ENCODE data around the gene GAL3ST2.

The GAL3ST2 gene

GRCh38 chr2:241844066-241844728 lies 67.6 kb downstream of the GAL3ST2 start:
- Histone ChIP-seq H3K27me3 (peaks cover 55% of the 10 kb centered on the region), H3K4me3 (ENCODE audit: low read depth in 1 of 2, low read length in 1 of 2) (no peak overlapping the region), H3K4me1 (ENCODE audit: control insufficient read depth in 1 of 2, insufficient read depth in 1 of 2, low read depth in 1 of 2, low read length in 1 of 2) (peaks cover 11 to 13% of the 10 kb centered on the region in 2 experiments), H3K27ac (no peak overlapping the region), H3K9me3 (no peaks in the 10 kb centered on the region), H3K36me3 (no peaks in the 10 kb centered on the region)
- no peak for TF ChIP-seq CTCF (IDR thresholded peaks at IDR 0.05)

- no peak for TF ChIP-seq CTCF (IDR thresholded peaks at IDR 0.05)
- H3K36me3 ChIP-seq: no peaks in the 10 kb centered on the region
- H3K27ac ChIP-seq: no peak overlapping the region
- peaks cover 55% of the 10 kb centered on the region for H3K27me3 ChIP-seq
- H3K4me1 ChIP-seq (ENCODE audit: control insufficient read depth in 1 of 2, insufficient read depth in 1 of 2, low read depth in 1 of 2, low read length in 1 of 2): peaks cover 11 to 13% of the 10 kb centered on the region in 2 experiments
- no peaks in the 10 kb centered on the region for H3K9me3 ChIP-seq
- H3K4me3 ChIP-seq (ENCODE audit: low read depth in 1 of 2, low read length in 1 of 2): no peak overlapping the region
Observed at GRCh38 chr2:241844831-241845578, 68.4 kb downstream of the GAL3ST2 start.

- H3K36me3 ChIP-seq: no peaks in the 10 kb centered on the region
- H3K27me3 ChIP-seq: peaks cover 47% of the 10 kb centered on the region
- no peak overlapping the region for H3K4me3 ChIP-seq (ENCODE audit: low read depth in 1 of 2, low read length in 1 of 2)
- no peak overlapping the region for H3K27ac ChIP-seq
- no peaks in the 10 kb centered on the region for H3K9me3 ChIP-seq
- TF ChIP-seq CTCF (IDR thresholded peaks at IDR 0.05): no peak
- peaks cover 11 to 13% of the 10 kb centered on the region in 2 experiments for H3K4me1 ChIP-seq (ENCODE audit: control insufficient read depth in 1 of 2, insufficient read depth in 1 of 2, low read depth in 1 of 2, low read length in 1 of 2)
Observed at GRCh38 chr2:241846406-241846805, 69.8 kb downstream of the GAL3ST2 start.

GRCh38 chr2:241848761-241849615 lies 72.4 kb downstream of the GAL3ST2 start:
- TF ChIP-seq CTCF (IDR thresholded peaks at IDR 0.05): no peak
- Histone ChIP-seq H3K4me3 (ENCODE audit: low read depth in 1 of 2, low read length in 1 of 2) (no peak overlapping the region), H3K36me3 (no peaks in the 10 kb centered on the region), H3K9me3 (no peaks in the 10 kb centered on the region), H3K27ac (no peak overlapping the region), H3K27me3 (peaks cover 25% of the 10 kb centered on the region), H3K4me1 (ENCODE audit: control insufficient read depth in 1 of 2, insufficient read depth in 1 of 2, low read depth in 1 of 2, low read length in 1 of 2) (peaks cover 0 to 3% of the 10 kb centered on the region in 2 experiments)

- no peaks in the 10 kb centered on the region for H3K36me3 ChIP-seq
- H3K27ac ChIP-seq: no peak overlapping the region
- no peaks in the 10 kb centered on the region for H3K9me3 ChIP-seq
- no peaks in the 10 kb centered on the region for H3K4me1 ChIP-seq (ENCODE audit: control insufficient read depth in 1 of 2, insufficient read depth in 1 of 2, low read depth in 1 of 2, low read length in 1 of 2)
- H3K4me3 ChIP-seq (ENCODE audit: low read depth in 1 of 2, low read length in 1 of 2): no peak overlapping the region
- no peak for TF ChIP-seq CTCF (IDR thresholded peaks at IDR 0.05)
- peaks cover 22% of the 10 kb centered on the region for H3K27me3 ChIP-seq
Observed at GRCh38 chr2:241849616-241850543, 73.3 kb downstream of the GAL3ST2 start.

All from neutrophil (primary cell).